GM08714 (cell line): ENCODE measurements around the gene PCDHA12.

Experiments
- H3K4me3 ChIP-seq: fragments of 200-500 bp; sonication (Bioruptor generic); 2 replicates; pipeline ENCODE4 v1.5.1; 2014; ENCODE audit warnings: mild to moderate bottlenecking, low read length, inconsistent platforms
- ZNF274 ChIP-seq: IDR thresholded peaks from 2 replicates; pipeline ENCODE4 v1.6.1; 2012; ENCODE audit warnings: mild to moderate bottlenecking, low read depth, low read length

The PCDHA12 gene

GRCh38 chr5:140877262-140877581, 2.1 kb downstream of the PCDHA12 start:
- H3K4me3 ChIP-seq = no peak overlapping the region
- no peak for TF ChIP-seq ZNF274

DNA sequence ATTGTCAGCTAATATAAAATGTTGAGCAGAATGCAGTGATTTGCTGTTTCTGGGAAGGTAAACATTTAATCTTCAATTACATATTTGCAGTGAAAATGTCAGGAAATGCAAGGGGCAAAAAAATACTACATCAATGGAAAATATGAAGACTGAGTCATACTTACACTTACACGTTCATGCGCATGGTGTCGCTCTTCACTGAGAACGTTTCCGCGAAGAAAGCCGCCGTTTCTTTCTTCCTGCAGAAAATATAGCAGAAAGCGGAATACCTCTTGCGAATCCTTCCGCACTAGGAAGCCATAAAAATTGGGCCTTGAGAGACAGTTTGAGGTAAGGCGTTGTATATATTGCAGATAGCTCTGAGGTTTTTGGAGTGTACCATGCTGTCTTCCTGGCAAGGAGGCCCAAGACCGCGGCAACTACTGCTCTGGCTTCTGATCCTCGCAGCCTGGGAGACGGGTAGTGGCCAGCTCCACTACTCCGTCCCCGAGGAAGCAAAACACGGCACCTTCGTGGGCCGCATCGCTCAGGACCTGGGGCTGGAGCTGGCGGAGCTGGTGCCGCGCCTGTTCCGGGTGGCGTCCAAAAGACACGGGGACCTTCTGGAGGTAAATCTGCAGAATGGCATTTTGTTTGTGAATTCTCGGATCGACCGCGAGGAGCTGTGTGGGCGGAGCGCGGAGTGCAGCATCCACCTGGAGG, 6.9 kb downstream of the PCDHA12 start, which contains the start of gene PCDHA13:
TSS of gene PCDHA13 (plus strand) at position 236 of the 702 bp plus-strand sequence. CDS start at position 381, 145 bp downstream.
- no peak for TF ChIP-seq ZNF274
- H3K4me3 ChIP-seq = no peak within 1 kb of the TSS

DNA sequence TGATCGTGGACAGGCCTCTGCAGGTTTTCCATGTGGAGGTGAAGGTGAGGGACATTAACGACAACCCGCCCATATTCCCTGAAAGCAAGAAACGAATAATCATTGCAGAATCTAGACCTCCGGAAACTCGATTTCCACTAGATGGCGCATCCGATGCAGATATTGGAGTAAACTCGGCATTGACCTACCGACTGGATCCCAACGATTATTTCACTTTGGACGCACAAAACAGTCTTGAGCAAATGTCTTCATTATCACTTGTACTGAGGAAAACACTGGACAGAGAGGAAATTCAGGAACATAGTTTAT, 7.4 kb downstream of the PCDHA12 start:
- H3K4me3 ChIP-seq = no peak overlapping the region
- TF ChIP-seq ZNF274 = no peak

- H3K4me3 ChIP-seq = no peak overlapping the region
Observed at GRCh38 chr5:140883373-140883772, 8.3 kb downstream of the PCDHA12 start.

DNA sequence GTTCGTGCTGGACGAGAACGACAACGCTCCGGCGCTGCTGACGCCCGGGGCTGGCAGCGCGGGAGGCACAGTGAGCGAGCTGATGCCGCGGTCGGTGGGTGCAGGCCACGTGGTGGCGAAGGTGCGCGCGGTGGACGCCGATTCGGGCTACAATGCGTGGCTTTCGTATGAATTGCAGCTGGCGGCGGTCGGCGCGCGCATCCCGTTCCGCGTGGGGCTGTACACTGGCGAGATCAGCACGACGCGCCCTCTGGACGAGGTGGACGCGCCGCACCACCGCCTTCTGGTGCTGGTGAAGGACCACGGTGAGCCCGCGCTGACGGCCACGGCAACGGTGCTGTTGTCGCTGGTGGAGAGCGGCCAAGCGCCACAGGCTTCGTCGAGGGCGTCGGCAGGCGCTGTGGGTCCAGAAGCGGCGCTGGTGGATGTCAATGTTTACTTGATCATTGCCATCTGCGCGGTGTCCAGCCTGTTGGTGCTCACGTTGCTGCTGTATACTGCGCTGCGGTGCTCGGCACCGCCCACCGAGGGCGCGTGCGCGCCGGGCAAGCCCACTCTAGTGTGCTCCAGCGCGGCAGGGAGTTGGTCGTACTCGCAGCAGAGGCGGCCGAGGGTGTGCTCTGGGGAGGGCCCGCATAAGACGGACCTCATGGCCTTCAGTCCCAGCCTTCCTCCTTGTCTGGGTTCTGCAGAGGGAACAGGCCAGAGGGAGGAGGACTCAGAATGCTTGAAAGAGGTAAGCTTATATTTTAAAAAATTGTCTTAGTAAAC, 9.0 kb downstream of the PCDHA12 start:
- no peak overlapping the region for H3K4me3 ChIP-seq
- TF ChIP-seq ZNF274 = no peak

More at GRCh38 chr5:140883373-140883772, 8.3 kb downstream of the PCDHA12 start:
- no peak for TF ChIP-seq ZNF274

GRCh38 chr5:140916325-140916724, 41.2 kb downstream of the PCDHA12 start:
- no peak overlapping the region for H3K4me3 ChIP-seq
- no peak for TF ChIP-seq ZNF274

DNA sequence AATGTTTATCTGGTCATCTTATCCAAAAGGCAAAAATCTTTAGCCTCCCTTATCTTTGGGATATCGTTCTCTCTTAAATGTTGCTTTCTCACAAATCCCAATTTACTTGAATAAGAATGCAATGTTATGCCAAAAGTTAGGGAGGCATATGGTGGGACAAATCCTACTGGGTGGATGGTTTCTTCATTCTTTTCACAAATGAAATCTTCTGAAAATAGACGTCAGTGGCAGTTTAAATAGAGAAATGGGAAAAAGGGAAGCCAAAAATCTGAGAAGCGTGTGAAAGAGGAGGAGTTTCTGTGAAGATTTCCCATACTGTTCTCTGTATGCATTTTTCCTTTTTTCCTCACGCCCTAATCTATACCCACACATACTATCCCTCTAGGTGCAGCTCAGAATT, 48.5 kb downstream of the PCDHA12 start:
- no peak overlapping the region for H3K4me3 ChIP-seq
- no peak for TF ChIP-seq ZNF274

DNA sequence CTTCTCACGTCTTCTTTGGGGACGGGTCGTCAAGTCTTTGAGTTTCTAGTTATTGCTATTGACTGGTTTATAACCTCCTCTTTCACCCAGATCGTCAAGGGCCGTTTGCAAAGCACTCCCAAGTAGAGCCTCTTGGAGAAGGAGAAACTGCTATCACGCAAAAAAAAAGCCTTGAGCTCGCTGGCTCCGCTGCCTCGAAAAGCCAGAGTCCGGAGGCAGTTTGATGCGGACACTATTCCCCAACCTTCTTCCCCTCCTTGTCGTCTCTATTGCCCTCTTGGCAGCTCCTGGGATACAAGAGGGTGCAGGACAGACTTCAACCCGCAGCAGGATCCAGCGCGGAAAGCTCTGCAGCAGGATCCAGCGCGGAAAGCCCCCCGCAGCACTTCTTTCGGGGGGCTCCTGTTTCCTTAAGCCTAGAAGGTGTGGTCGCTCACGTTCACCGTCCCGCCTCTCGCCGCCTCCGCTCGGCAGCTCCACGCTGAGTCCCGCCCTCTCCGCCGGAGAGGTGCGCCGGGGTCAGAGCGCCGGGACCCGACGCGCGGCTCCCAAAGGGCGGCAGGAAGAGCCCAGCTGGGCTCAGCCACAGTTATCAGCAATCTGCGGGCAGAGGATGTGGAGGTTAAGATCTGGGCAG, 50.8 kb downstream of the PCDHA12 start, which contains the start of gene PCDHAC1:
TSS of gene PCDHAC1 (plus strand) at position 494 of the 637 bp plus-strand sequence. CDS start 594 bp downstream, outside the sequence.
- no peak within 1 kb of the TSS for H3K4me3 ChIP-seq
- no peak for TF ChIP-seq ZNF274

DNA sequence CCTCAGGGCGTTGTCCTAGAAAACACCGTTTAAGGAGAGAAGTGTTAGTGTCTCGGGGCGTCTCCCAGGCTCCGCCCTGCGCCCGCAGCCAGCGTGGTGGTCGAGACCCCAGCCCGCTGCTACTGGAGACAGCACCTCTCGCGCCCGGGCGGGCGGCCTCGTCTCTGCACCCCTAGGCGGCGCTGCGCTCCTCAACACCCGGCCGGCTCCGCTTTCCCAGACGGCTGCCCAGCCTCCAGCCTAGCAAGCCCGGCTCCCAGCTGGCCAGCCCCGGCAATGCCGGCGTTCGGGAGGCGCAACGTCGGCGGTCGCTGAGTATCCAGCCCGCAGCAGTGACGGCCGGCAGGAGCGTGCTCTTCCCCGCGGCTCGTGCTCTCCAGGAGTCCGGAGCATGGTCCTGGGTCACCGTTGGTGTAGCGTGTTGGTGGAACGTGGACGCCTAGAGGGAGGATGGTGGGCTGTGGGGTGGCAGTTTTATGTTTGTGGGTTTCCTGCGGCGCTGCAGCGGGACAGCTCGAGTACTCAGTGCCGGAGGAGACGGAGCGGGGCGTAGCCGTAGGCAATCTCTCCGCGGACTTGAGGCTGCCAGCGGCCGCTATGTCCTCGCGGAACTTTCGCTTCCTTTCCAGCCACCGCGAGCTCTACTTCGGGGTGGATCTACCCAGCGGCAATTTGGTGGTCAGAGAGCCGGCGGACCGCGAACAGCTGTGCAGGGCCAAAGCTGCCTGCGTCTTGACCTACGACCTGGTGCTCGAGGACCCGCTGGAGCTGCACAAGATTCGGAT, 51.5 kb downstream of the PCDHA12 start:
- no peak overlapping the region for H3K4me3 ChIP-seq
- TF ChIP-seq ZNF274 = no peak

DNA sequence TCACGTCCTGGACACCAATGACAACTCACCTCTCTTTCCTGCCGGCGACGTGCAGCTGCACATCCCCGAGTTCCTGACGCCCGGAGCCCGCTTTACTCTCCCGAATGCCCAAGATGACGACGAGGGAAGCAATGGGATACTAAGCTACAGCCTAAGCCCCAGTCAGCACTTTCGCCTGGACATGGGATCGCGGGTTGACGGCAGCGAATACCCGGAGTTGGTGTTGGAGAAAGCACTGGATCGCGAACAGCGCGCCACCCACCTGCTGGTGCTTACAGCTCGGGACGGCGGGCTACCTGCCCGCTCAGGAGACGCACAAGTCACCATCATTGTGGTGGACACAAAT, 52.1 kb downstream of the PCDHA12 start:
- no peak overlapping the region for H3K4me3 ChIP-seq
- TF ChIP-seq ZNF274 = no peak
